ENCODE data around the gene ITIH4.
A peak's percentile ranks its signal among the peaks of the same experiment; 100 is the strongest.

Gene ITIH4

DNA sequence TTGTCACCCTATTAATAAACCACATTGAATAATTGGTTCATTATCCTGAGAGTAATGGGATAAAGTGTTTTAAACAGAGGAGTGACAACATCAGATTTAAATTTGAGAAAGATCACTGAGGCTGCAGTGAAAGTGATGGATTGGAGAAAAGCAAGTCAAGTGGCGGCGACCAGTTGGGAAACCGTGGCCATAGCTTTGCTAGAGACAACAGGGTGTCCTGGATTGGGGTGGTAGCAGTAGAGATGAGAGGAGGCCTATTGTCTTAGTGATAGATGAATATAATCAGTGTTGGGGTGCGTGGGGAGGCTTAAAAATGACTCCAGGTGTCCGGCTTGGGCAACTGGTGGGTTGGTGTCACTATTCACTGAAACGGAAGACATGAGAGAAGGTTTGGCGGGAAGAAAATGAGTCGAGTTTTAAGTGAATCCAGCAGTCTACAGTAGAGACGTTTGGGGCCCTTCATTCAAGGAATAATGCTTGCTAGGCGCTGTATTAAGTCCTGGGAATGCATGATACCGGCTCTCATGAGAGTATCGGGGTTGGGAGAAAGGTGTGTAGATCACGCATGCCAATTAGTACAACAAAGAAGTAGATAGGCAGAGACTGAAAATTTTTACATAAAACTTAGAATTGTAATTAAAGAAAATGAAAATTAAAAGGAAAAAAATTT is 60.6 kb downstream of the ITIH4 start:
- Histone ChIP-seq H3K9me3 (ENCODE audit: insufficient read depth, low read length, severe bottlenecking) (no peaks in the 10 kb centered on the region), H3K4me2 (ENCODE audit: insufficient read depth, low read length) (peak overlapping the region; percentile 70), H3K9ac (ENCODE audit: low read depth, low read length) (peak overlapping the region; percentile 61), H4K20me1 (ENCODE audit: insufficient read depth, low read length) (no peaks in the 10 kb centered on the region), H3K36me3 (ENCODE audit: insufficient read depth, low read length) (peaks cover 26% of the 10 kb centered on the region; the same call in 1 of the 2 replicates), H3K4me3 (ENCODE audit: low read depth in 1 of 2, low read length in 2 of 2) (peak overlapping the region; percentile 36 to 67; a peak in 3 of 4 replicates), H3K79me2 (ENCODE audit: insufficient read depth, low read length) (peaks cover 21% of the 10 kb centered on the region), H2AFZ (ENCODE audit: low read depth, low read length) (peak overlapping the region; percentile 87), H3K27ac (ENCODE audit: low read length) (peak overlapping the region; percentile 73; the same call in 1 of the 2 replicates), H3K27me3 (ENCODE audit: insufficient read depth, low read length, poor library complexity) (no peaks in the 10 kb centered on the region), H3K4me1 (ENCODE audit: insufficient read depth, low read length) (peaks cover 22% of the 10 kb centered on the region)
- TF ChIP-seq, protein P1, sequence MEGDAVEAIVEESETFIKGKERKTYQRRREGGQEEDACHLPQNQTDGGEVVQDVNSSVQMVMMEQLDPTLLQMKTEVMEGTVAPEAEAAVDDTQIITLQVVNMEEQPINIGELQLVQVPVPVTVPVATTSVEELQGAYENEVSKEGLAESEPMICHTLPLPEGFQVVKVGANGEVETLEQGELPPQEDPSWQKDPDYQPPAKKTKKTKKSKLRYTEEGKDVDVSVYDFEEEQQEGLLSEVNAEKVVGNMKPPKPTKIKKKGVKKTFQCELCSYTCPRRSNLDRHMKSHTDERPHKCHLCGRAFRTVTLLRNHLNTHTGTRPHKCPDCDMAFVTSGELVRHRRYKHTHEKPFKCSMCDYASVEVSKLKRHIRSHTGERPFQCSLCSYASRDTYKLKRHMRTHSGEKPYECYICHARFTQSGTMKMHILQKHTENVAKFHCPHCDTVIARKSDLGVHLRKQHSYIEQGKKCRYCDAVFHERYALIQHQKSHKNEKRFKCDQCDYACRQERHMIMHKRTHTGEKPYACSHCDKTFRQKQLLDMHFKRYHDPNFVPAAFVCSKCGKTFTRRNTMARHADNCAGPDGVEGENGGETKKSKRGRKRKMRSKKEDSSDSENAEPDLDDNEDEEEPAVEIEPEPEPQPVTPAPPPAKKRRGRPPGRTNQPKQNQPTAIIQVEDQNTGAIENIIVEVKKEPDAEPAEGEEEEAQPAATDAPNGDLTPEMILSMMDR (IDR thresholded peaks at IDR 0.05; ENCODE audit: borderline replicate concordance, extremely low read depth, low read length, poor library complexity, severe bottlenecking), result no peak
- TF ChIP-seq EZH2 (IDR thresholded peaks at IDR 0.05; ENCODE audit: borderline replicate concordance, low read depth, low read length, severe bottlenecking), result no peak
- ATAC-seq (ENCODE audit: insufficient read depth, low read depth) (no peak), DNase-seq (no peak)

DNA sequence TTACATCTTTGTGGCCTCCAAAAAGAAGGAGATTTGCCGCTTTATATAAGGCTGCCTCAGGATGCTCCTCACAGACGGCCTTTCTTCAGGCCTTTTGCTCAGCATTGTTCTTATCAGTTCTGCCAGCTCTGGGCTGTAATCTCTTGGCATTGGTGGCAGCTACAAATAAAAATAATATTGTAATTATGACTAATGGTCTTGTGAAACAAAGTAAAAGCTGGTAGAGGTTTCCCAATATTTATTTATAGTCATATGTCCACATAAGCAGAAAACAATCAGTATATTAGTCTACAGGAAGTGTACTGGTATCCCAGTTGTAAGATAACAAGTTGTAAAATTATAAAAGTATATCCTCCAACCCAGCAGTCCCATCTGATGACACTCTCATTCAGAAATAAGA is 67.0 kb downstream of the ITIH4 start:
- no peak for TF ChIP-seq EZH2 (IDR thresholded peaks at IDR 0.05; ENCODE audit: borderline replicate concordance, low read depth, low read length, severe bottlenecking)
- TF ChIP-seq, protein P1 (IDR thresholded peaks at IDR 0.05; ENCODE audit: borderline replicate concordance, extremely low read depth, low read length, poor library complexity, severe bottlenecking), result no peak
- Histone ChIP-seq H3K79me2 (ENCODE audit: insufficient read depth, low read length) (no peaks in the 10 kb centered on the region), H3K4me3 (ENCODE audit: low read depth in 1 of 2, low read length in 2 of 2) (no peak overlapping the region), H3K36me3 (ENCODE audit: insufficient read depth, low read length) (peaks cover 67% of the 10 kb centered on the region), H3K27me3 (ENCODE audit: insufficient read depth, low read length, poor library complexity) (no peaks in the 10 kb centered on the region), H3K9ac (ENCODE audit: low read depth, low read length) (no peak overlapping the region), H3K4me1 (ENCODE audit: insufficient read depth, low read length) (no peaks in the 10 kb centered on the region; the same call in 1 of the 2 replicates), H3K9me3 (ENCODE audit: insufficient read depth, low read length, severe bottlenecking) (no peaks in the 10 kb centered on the region), H2AFZ (ENCODE audit: low read depth, low read length) (no peak overlapping the region), H4K20me1 (ENCODE audit: insufficient read depth, low read length) (no peaks in the 10 kb centered on the region), H3K4me2 (ENCODE audit: insufficient read depth, low read length) (no peak overlapping the region), H3K27ac (ENCODE audit: low read length) (no peak overlapping the region)
- ATAC-seq (ENCODE audit: insufficient read depth, low read depth), result no peak
- DNase-seq, result no peak

All from DND-41 (cell line).